ENCODE data around the gene ESR1. TPM values are rescaled to one million over a fixed set of nuclear protein-coding genes. Genes with fewer than 3 reads are reported as not detected.

Gene ESR1
- total and polyA plus RNA-seq, 2 experiments from 2014 or later, result 0.09 TPM; not detected in 1

- peaks cover 60% of the 10 kb centered on the region for H3F3A ChIP-seq (ENCODE audit: insufficient read depth)
- no peaks in the 10 kb centered on the region for H3K27me3 ChIP-seq (replicated peaks; ENCODE audit: insufficient read depth)
- WGBS, 2 experiments (ENCODE audit: low coverage in 1 of 2, low lambda C conversion rate in 2 of 2, missing lambda C conversion rate in 2 of 2), result 23 to 27% methylated on average over 4 of the region's 4 CpGs
- no peaks in the 10 kb centered on the region for H4K20me1 ChIP-seq (ENCODE audit: insufficient read depth)
- peak; percentile 88 for DNase-seq
- no peak for TF ChIP-seq EZH2phosphoT487 (IDR thresholded peaks at IDR 0.05; ENCODE audit: insufficient read depth, low read depth)
- no peak for TF ChIP-seq EZH2 (IDR thresholded peaks at IDR 0.05; ENCODE audit: insufficient read depth, poor library complexity, severe bottlenecking)
- H3K4me1 ChIP-seq (ENCODE audit: insufficient read depth), result peaks cover 59% of the 10 kb centered on the region
- no peaks in the 10 kb centered on the region for H3K79me2 ChIP-seq (ENCODE audit: insufficient read depth)
- no peaks in the 10 kb centered on the region for H3K36me3 ChIP-seq (ENCODE audit: low read depth)
- 0 out of 2 replicates have a peak overlapping the region, but pooled peaks have one; percentile 3 for H3K9ac ChIP-seq
- H3K9me2 ChIP-seq (ENCODE audit: insufficient read depth), result no peaks in the 10 kb centered on the region
- in situ Hi-C loops (cut with MboI), result no loop called here
- no peaks in the 10 kb centered on the region for H3K9me3 ChIP-seq (ENCODE audit: low read depth)
- peak overlapping the region; percentile 28; the same call in 1 of the 2 replicates for H2AFZ ChIP-seq
- peak overlapping the region; percentile 32 for H3K4me2 ChIP-seq (ENCODE audit: unreplicated experiment)
- no peak overlapping the region for H3K4me3 ChIP-seq
- peak overlapping the region; percentile 58 for H3K27ac ChIP-seq
These were observed 284.4 kb downstream of the ESR1 start for GRCh38 chr6:152091851-152092341.

- Histone ChIP-seq H3K27ac (no peak overlapping the region), H3K4me3 (no peak overlapping the region), H3K36me3 (ENCODE audit: low read depth) (no peaks in the 10 kb centered on the region), H3K9me2 (ENCODE audit: insufficient read depth) (no peaks in the 10 kb centered on the region), H3K79me2 (ENCODE audit: insufficient read depth) (no peaks in the 10 kb centered on the region), H3K9ac (no peak overlapping the region), H3K4me2 (ENCODE audit: unreplicated experiment) (no peak overlapping the region), H4K20me1 (ENCODE audit: insufficient read depth) (no peaks in the 10 kb centered on the region), H3K4me1 (ENCODE audit: insufficient read depth) (peaks cover 59% of the 10 kb centered on the region), H2AFZ (no peak overlapping the region), H3K27me3 (replicated peaks; ENCODE audit: insufficient read depth) (no peaks in the 10 kb centered on the region), H3K9me3 (ENCODE audit: low read depth) (no peaks in the 10 kb centered on the region), H3F3A (ENCODE audit: insufficient read depth) (peaks cover 72% of the 10 kb centered on the region)
- in situ Hi-C loops (cut with MboI), result no loop called here
- no peak for DNase-seq
- TF ChIP-seq EZH2phosphoT487 (IDR thresholded peaks at IDR 0.05; ENCODE audit: insufficient read depth, low read depth), result no peak
- no peak for TF ChIP-seq EZH2 (IDR thresholded peaks at IDR 0.05; ENCODE audit: insufficient read depth, poor library complexity, severe bottlenecking)
- WGBS, 2 experiments (ENCODE audit: low coverage in 1 of 2, low lambda C conversion rate in 2 of 2, missing lambda C conversion rate in 2 of 2), result 84 to 86% methylated on average over 6 of the region's 6 CpGs
These were observed 286.2 kb downstream of the ESR1 start for GRCh38 chr6:152093711-152094110.

- Histone ChIP-seq H3K27ac (no peak overlapping the region), H3K27me3 (replicated peaks; ENCODE audit: insufficient read depth) (no peaks in the 10 kb centered on the region), H3K4me3 (no peak overlapping the region), H3F3A (ENCODE audit: insufficient read depth) (peaks cover 72% of the 10 kb centered on the region), H3K9me3 (ENCODE audit: low read depth) (no peaks in the 10 kb centered on the region), H3K9ac (no peak overlapping the region), H4K20me1 (ENCODE audit: insufficient read depth) (no peaks in the 10 kb centered on the region), H3K79me2 (ENCODE audit: insufficient read depth) (no peaks in the 10 kb centered on the region), H3K4me2 (ENCODE audit: unreplicated experiment) (no peak overlapping the region), H3K4me1 (ENCODE audit: insufficient read depth) (peaks cover 59% of the 10 kb centered on the region), H3K36me3 (ENCODE audit: low read depth) (no peaks in the 10 kb centered on the region), H3K9me2 (ENCODE audit: insufficient read depth) (no peaks in the 10 kb centered on the region), H2AFZ (no peak overlapping the region)
- in situ Hi-C loops (cut with MboI), result no loop called here
- TF ChIP-seq EZH2 (IDR thresholded peaks at IDR 0.05; ENCODE audit: insufficient read depth, poor library complexity, severe bottlenecking) (no peak), EZH2phosphoT487 (IDR thresholded peaks at IDR 0.05; ENCODE audit: insufficient read depth, low read depth) (no peak)
- no peak for DNase-seq
- 97 to 99% methylated on average over 4 of the region's 4 CpGs for WGBS, 2 experiments (ENCODE audit: low coverage in 1 of 2, low lambda C conversion rate in 2 of 2, missing lambda C conversion rate in 2 of 2)
These were observed 286.8 kb downstream of the ESR1 start for GRCh38 chr6:152094276-152094675.

- TF ChIP-seq EZH2 (IDR thresholded peaks at IDR 0.05; ENCODE audit: insufficient read depth, poor library complexity, severe bottlenecking) (no peak), EZH2phosphoT487 (IDR thresholded peaks at IDR 0.05; ENCODE audit: insufficient read depth, low read depth) (no peak)
- H3K4me3 ChIP-seq, result no peak overlapping the region
These were observed 287.6 kb downstream of the ESR1 start for GRCh38 chr6:152094992-152095592.

More at GRCh38 chr6:152094992-152095592, 287.6 kb downstream of the ESR1 start:
- H3K36me3 ChIP-seq (ENCODE audit: low read depth), result no peaks in the 10 kb centered on the region
- H3K9ac ChIP-seq, result no peak overlapping the region
- H3K27ac ChIP-seq, result peak overlapping the region; percentile 65
- H4K20me1 ChIP-seq (ENCODE audit: insufficient read depth), result no peaks in the 10 kb centered on the region
- no peak overlapping the region for H3K4me2 ChIP-seq (ENCODE audit: unreplicated experiment)
- H3K79me2 ChIP-seq (ENCODE audit: insufficient read depth), result no peaks in the 10 kb centered on the region
- peak; percentile 99 for DNase-seq
- peaks cover 76% of the 10 kb centered on the region for H3F3A ChIP-seq (ENCODE audit: insufficient read depth)
- H3K27me3 ChIP-seq (replicated peaks; ENCODE audit: insufficient read depth), result no peaks in the 10 kb centered on the region
- no peak overlapping the region for H2AFZ ChIP-seq
- no peaks in the 10 kb centered on the region for H3K9me3 ChIP-seq (ENCODE audit: low read depth)
- WGBS, 2 experiments (ENCODE audit: low coverage in 1 of 2, low lambda C conversion rate in 2 of 2, missing lambda C conversion rate in 2 of 2), result 0 to 9% methylated on average over 3 of the region's 3 CpGs
- in situ Hi-C loops (cut with MboI), result no loop called here
- H3K9me2 ChIP-seq (ENCODE audit: insufficient read depth), result no peaks in the 10 kb centered on the region
- H3K4me1 ChIP-seq (ENCODE audit: insufficient read depth), result peaks cover 61% of the 10 kb centered on the region
